WTC11 (cell line): ENCODE data around the gene ENTPD1. TPM values are rescaled to one million over a fixed set of nuclear protein-coding genes. Genes with fewer than 3 reads are reported as not detected.

Experiments
- ATAC-seq: fragments of 200-7000 bp; cut with Tn5 transposase; 2 replicates; pipeline ENCODE4 v1.10.0; 2021; ENCODE audit warnings: mild to moderate bottlenecking, moderate library complexity
- CTCF ChIA-PET: fragments of 300-600 bp; sonication (Branson Sonifier 250); formaldehyde crosslinking; loops from one replicate; lab custom pipeline; 2021; ENCODE audit warnings: antibody characterized with exemption; lab: Charles Lee
- POLR2A ChIA-PET: fragments of 350-600 bp; sonication (Branson Sonifier 250); formaldehyde crosslinking; loops from one replicate; lab custom pipeline; 2021; ENCODE audit warnings: antibody characterized with exemption; lab: Charles Lee
- DNase-seq: peaks from one replicate; pipeline ENCODE4 v3.0.0; 2021; ENCODE audit warnings: low spot score
- H3K27ac Mint-ChIP-seq: 2 replicates; pipeline ENCODE4 v1.8.0; 2021; ENCODE audit warnings: mixed read lengths
- H3K27me3 Mint-ChIP-seq: 2 replicates; pipeline ENCODE4 v1.8.0; 2021; ENCODE audit warnings: low read depth, mild to moderate bottlenecking, moderate library complexity, mixed read lengths
- H3K36me3 Mint-ChIP-seq: 2 replicates; pipeline ENCODE4 v1.8.0; 2021; ENCODE audit warnings: mixed read lengths
- H3K4me1 Mint-ChIP-seq: 2 replicates; pipeline ENCODE4 v1.8.0; 2022; ENCODE audit warnings: mixed read lengths
- H3K4me3 Mint-ChIP-seq: 2 replicates; pipeline ENCODE4 v1.8.0; 2021; ENCODE audit warnings: mild to moderate bottlenecking, moderate library complexity, mixed read lengths
- H3K9me3 Mint-ChIP-seq: 2 replicates; pipeline ENCODE4 v1.8.0; 2021; ENCODE audit warnings: mixed read lengths
- ATF1 ChIP-seq: sonication (generic); formaldehyde crosslinking; IDR thresholded peaks from 2 replicates; pipeline ENCODE4 v1.8.1; 2023; ENCODE audit warnings: mild to moderate bottlenecking, moderate library complexity, missing genetic modification reagents
- ESRRA ChIP-seq: sonication (generic); formaldehyde crosslinking; IDR thresholded peaks from 2 replicates; pipeline ENCODE4 v1.8.1; 2022; ENCODE audit warnings: mild to moderate bottlenecking, missing genetic modification reagents, borderline replicate concordance
- GTF2I ChIP-seq: fragments of 250-450 bp; sonication (Bioruptor Pico); conservative IDR thresholded peaks from 2 replicates; pipeline ENCODE4 v1.4.0; 2021; ENCODE audit warnings: mild to moderate bottlenecking
- HMGA2 ChIP-seq: fragments of 250-450 bp; sonication (Bioruptor Pico); IDR thresholded peaks from 2 replicates; pipeline ENCODE4 v1.4.0; 2021; ENCODE audit warnings: mild to moderate bottlenecking, moderate library complexity
- JAZF1 ChIP-seq: fragments of 250-450 bp; sonication (Bioruptor Pico); IDR thresholded peaks from 2 replicates; pipeline ENCODE4 v1.9.0; 2021; ENCODE audit warnings: moderate library complexity, mild to moderate bottlenecking, inconsistent platforms
- NFATC4 ChIP-seq: fragments of 250-450 bp; sonication (Bioruptor Pico); IDR thresholded peaks from 2 replicates; pipeline ENCODE4 v1.9.0; 2021; ENCODE audit warnings: mild to moderate bottlenecking
- NR3C1 ChIP-seq: sonication (generic); formaldehyde crosslinking; conservative IDR thresholded peaks from 2 replicates; pipeline ENCODE4 v1.8.1; 2023; ENCODE audit warnings: low read depth, mild to moderate bottlenecking, missing genetic modification reagents
- PRRX2 ChIP-seq: fragments of 250-450 bp; sonication (Bioruptor Pico); IDR thresholded peaks from 2 replicates; pipeline ENCODE4 v1.8.0; 2021; ENCODE audit warnings: mild to moderate bottlenecking
- SMAD3 ChIP-seq: sonication (generic); formaldehyde crosslinking; IDR thresholded peaks from 2 replicates; pipeline ENCODE4 v1.8.0; 2022; ENCODE audit warnings: missing genetic modification reagents, mild to moderate bottlenecking, borderline replicate concordance
- ZNF219 ChIP-seq: sonication (generic); formaldehyde crosslinking; IDR thresholded peaks from 2 replicates; pipeline ENCODE4 v1.8.0; 2023; ENCODE audit warnings: missing genetic modification reagents, mild to moderate bottlenecking, borderline replicate concordance
- ZNF317 ChIP-seq: sonication (generic); formaldehyde crosslinking; IDR thresholded peaks from 2 replicates; pipeline ENCODE4 v1.8.1; 2023; ENCODE audit warnings: low read depth, mild to moderate bottlenecking, moderate library complexity, missing genetic modification reagents, borderline replicate concordance
- ZNF423 ChIP-seq: fragments of 250-450 bp; sonication (Bioruptor Pico); IDR thresholded peaks from 2 replicates; pipeline ENCODE4 v2.1.2; 2022; ENCODE audit warnings: mild to moderate bottlenecking, moderate library complexity
- total RNA-seq: library from RNA; stranded (reverse); gene quantifications from 3 replicates; pipeline ENCODE4 v1.2.3, GENCODE V29; 2021
- TF ChIP-seq, protein P1 (sequence below): sonication (generic); formaldehyde crosslinking; IDR thresholded peaks from 2 replicates; pipeline ENCODE4 v1.8.0; 2023; ENCODE audit warnings: missing genetic modification reagents
- TF ChIP-seq, protein P2 (sequence below): sonication (generic); formaldehyde crosslinking; IDR thresholded peaks from 2 replicates; pipeline ENCODE4 v1.8.1; 2022; ENCODE audit warnings: missing genetic modification reagents, borderline replicate concordance
- TF ChIP-seq, protein P3 (sequence below): sonication (generic); formaldehyde crosslinking; IDR thresholded peaks from 2 replicates; pipeline ENCODE4 v1.8.1; 2023; ENCODE audit warnings: mild to moderate bottlenecking, missing genetic modification reagents, borderline replicate concordance

ENTPD1 gene
- total RNA-seq, 1 experiment from 2014 or later = 2.3 TPM

DNA sequence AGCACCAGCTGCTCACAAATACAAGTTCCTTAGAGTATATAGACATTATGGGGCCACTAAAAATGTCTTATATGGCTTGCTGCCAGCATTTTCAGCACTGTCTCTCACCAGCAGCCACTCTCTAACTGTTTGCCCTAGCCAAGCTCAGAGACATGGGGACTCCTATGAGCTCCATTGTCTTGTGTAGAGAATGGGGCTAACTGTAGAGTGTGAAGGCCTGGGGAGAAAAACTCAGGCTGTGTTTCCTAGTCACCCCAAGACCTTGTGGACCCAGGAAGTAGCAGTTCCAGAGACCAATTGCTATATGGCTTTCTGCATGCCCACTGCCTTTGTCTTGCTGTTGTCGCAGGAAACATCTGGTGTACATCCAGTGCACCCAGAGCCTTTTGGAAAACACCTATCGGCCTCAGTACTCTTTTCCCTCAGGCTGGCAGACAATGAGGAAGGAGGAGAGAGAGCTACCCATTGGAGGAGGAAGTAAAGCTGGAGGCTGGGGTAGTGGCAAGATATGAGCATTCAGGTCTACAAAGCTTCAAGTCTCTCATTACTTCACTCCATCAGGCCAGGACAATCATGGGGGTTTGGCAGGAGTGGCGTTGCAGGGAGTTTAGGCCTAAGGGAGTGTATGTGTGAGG is 28.4 kb downstream of the ENTPD1 start (continued):
- TF ChIP-seq ESRRA (CRISPR knock-in tag) (no peak), ZNF317 (CRISPR knock-in tag) (no peak), ZNF423 (CRISPR knock-in tag) (no peak)
- TF ChIP-seq, protein P1, sequence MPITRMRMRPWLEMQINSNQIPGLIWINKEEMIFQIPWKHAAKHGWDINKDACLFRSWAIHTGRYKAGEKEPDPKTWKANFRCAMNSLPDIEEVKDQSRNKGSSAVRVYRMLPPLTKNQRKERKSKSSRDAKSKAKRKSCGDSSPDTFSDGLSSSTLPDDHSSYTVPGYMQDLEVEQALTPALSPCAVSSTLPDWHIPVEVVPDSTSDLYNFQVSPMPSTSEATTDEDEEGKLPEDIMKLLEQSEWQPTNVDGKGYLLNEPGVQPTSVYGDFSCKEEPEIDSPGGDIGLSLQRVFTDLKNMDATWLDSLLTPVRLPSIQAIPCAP = no peak

DNA sequence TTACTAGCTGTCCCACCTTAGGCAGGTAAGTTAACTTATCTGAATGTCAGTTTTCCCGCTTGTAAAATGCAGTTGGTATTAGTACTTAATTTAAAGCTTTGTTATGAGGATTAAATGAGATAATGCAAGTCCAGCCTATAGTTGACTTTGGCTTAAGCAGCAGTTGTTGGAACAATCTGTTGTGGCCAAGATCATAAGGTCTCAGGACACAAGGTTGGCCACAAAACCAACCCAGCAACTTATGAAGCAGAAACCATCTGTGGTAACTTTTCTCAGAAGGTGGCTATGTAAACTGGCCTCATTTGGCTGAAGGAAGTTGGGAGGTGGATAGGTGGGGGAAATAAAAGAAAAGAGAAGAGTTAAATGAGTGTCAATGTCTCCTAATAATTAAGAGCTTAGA is 29.4 kb downstream of the ENTPD1 start:
- no peak overlapping the region for H3K4me3 Mint-ChIP-seq
- ChIA-PET POLR2A (no interaction called here), CTCF (interaction anchor here (3.5 kb wide), 1 partner anchor 91 kb away, joined by 23 read pairs; the partner anchor contains the start of gene TCTN3)
- H3K27me3 Mint-ChIP-seq = peaks cover 3% of the 10 kb centered on the region; the same call in 1 of the 2 replicates
- TF ChIP-seq PRRX2 = no peak
- no peak for TF ChIP-seq NFATC4 (CRISPR knock-in tag)
- H3K4me1 Mint-ChIP-seq = no peaks in the 10 kb centered on the region
- no peak overlapping the region for H3K27ac Mint-ChIP-seq
- DNase-seq (no peak), ATAC-seq (no peak)
- no peaks in the 10 kb centered on the region for H3K36me3 Mint-ChIP-seq
- H3K9me3 Mint-ChIP-seq = no peaks in the 10 kb centered on the region

GRCh38 chr10:95785942-95786669 is 30.1 kb downstream of the ENTPD1 start:
- Mint-ChIP-seq H3K9me3 (no peaks in the 10 kb centered on the region), H3K4me1 (no peaks in the 10 kb centered on the region), H3K27ac (no peak overlapping the region), H3K4me3 (no peak overlapping the region), H3K27me3 (peaks cover 3% of the 10 kb centered on the region; the same call in 1 of the 2 replicates), H3K36me3 (no peaks in the 10 kb centered on the region)
- ChIA-PET CTCF (interaction anchor here (0.9 to 3.5 kb wide), 2 partner anchors 79 to 92 kb away, joined by 4 to 23 read pairs; partner anchors contain the start of gene TCTN3), POLR2A (no interaction called here)
- DNase-seq = no peak
- TF ChIP-seq ZNF219 (no peak), SMAD3 (CRISPR knock-in tag) (no peak), ATF1 (CRISPR knock-in tag) (no peak), HMGA2 (CRISPR knock-in tag) (no peak), GTF2I (CRISPR knock-in tag) (no peak), JAZF1 (no peak), NR3C1 (CRISPR knock-in tag) (no peak)
- TF ChIP-seq, protein P2, sequence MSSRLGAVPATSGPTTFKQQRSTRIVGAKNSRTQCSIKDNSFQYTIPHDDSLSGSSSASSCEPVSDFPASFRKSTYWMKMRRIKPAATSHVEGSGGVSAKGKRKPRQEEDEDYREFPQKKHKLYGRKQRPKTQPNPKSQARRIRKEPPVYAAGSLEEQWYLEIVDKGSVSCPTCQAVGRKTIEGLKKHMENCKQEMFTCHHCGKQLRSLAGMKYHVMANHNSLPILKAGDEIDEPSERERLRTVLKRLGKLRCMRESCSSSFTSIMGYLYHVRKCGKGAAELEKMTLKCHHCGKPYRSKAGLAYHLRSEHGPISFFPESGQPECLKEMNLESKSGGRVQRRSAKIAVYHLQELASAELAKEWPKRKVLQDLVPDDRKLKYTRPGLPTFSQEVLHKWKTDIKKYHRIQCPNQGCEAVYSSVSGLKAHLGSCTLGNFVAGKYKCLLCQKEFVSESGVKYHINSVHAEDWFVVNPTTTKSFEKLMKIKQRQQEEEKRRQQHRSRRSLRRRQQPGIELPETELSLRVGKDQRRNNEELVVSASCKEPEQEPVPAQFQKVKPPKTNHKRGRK (CRISPR knock-in tag) = no peak
- TF ChIP-seq, protein P3, sequence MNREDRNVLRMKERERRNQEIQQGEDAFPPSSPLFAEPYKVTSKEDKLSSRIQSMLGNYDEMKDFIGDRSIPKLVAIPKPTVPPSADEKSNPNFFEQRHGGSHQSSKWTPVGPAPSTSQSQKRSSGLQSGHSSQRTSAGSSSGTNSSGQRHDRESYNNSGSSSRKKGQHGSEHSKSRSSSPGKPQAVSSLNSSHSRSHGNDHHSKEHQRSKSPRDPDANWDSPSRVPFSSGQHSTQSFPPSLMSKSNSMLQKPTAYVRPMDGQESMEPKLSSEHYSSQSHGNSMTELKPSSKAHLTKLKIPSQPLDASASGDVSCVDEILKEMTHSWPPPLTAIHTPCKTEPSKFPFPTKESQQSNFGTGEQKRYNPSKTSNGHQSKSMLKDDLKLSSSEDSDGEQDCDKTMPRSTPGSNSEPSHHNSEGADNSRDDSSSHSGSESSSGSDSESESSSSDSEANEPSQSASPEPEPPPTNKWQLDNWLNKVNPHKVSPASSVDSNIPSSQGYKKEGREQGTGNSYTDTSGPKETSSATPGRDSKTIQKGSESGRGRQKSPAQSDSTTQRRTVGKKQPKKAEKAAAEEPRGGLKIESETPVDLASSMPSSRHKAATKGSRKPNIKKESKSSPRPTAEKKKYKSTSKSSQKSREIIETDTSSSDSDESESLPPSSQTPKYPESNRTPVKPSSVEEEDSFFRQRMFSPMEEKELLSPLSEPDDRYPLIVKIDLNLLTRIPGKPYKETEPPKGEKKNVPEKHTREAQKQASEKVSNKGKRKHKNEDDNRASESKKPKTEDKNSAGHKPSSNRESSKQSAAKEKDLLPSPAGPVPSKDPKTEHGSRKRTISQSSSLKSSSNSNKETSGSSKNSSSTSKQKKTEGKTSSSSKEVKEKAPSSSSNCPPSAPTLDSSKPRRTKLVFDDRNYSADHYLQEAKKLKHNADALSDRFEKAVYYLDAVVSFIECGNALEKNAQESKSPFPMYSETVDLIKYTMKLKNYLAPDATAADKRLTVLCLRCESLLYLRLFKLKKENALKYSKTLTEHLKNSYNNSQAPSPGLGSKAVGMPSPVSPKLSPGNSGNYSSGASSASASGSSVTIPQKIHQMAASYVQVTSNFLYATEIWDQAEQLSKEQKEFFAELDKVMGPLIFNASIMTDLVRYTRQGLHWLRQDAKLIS (CRISPR knock-in tag) = no peak
- ATAC-seq = peak; percentile 87
